Measurements from ENCODE around the gene MEP1B.
"Not testable (repeated sequence)": the region's sequence is repeated elsewhere in the genome, so short reads cannot be mapped to it uniquely, and the experiment has no call there.

MEP1B gene

GRCh38 chr18:32213693-32214092 is 23.9 kb downstream of the MEP1B start:
- no peaks in the 10 kb centered on the region for H3K9me3 ChIP-seq (ENCODE audit: control insufficient read depth, insufficient read depth, low read length)
- H3K9ac ChIP-seq (ENCODE audit: low read depth, low read length) = no peak overlapping the region
- H3K36me3 ChIP-seq (ENCODE audit: control insufficient read depth, insufficient read depth, low read length) = no peaks in the 10 kb centered on the region
- H3K27me3 ChIP-seq (ENCODE audit: control insufficient read depth, insufficient read depth, low read length) = no peaks in the 10 kb centered on the region
- no peaks in the 10 kb centered on the region for H3K4me1 ChIP-seq (ENCODE audit: control insufficient read depth, insufficient read depth, low read length)
- H3K4me3 ChIP-seq (ENCODE audit: low read depth, low read length) = no peak overlapping the region

DNA sequence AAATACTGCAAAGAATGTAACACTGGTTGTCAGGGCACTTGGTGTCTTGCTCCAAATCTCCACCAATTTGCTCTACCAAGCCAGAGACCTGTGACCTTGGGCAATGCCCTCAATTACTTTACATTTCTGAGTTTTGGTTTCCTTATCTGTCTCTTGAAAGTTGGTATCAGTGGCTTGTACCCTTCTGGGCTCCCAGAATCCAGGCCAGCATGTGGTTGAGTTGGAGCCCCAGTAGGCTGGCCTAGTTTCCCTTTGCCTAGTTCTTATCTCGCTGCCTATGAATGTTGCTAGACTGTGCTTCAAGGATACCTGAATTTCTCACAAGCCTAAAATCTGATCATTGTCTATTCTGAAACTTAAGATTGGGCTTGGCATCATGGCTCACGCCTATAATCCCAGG is 26.6 kb downstream of the MEP1B start:
- H3K9me3 ChIP-seq (ENCODE audit: control insufficient read depth, insufficient read depth, low read length) = no peaks in the 10 kb centered on the region
- no peak overlapping the region for H3K9ac ChIP-seq (ENCODE audit: low read depth, low read length)
- no peaks in the 10 kb centered on the region for H3K36me3 ChIP-seq (ENCODE audit: control insufficient read depth, insufficient read depth, low read length)
- H3K4me3 ChIP-seq (ENCODE audit: low read depth, low read length) = no peak overlapping the region
- peaks cover 2% of the 10 kb centered on the region for H3K4me1 ChIP-seq (ENCODE audit: control insufficient read depth, insufficient read depth, low read length)
- no peaks in the 10 kb centered on the region for H3K27me3 ChIP-seq (ENCODE audit: control insufficient read depth, insufficient read depth, low read length)

GRCh38 chr18:32219431-32220018 is 29.7 kb downstream of the MEP1B start:
- Histone ChIP-seq H3K9ac (ENCODE audit: low read depth, low read length) (no peak overlapping the region), H3K4me3 (ENCODE audit: low read depth, low read length) (no peak overlapping the region), H3K36me3 (ENCODE audit: control insufficient read depth, insufficient read depth, low read length) (no peaks in the 10 kb centered on the region), H3K9me3 (ENCODE audit: control insufficient read depth, insufficient read depth, low read length) (no peaks in the 10 kb centered on the region), H3K27me3 (ENCODE audit: control insufficient read depth, insufficient read depth, low read length) (no peaks in the 10 kb centered on the region), H3K4me1 (ENCODE audit: control insufficient read depth, insufficient read depth, low read length) (peaks cover 2% of the 10 kb centered on the region)

DNA sequence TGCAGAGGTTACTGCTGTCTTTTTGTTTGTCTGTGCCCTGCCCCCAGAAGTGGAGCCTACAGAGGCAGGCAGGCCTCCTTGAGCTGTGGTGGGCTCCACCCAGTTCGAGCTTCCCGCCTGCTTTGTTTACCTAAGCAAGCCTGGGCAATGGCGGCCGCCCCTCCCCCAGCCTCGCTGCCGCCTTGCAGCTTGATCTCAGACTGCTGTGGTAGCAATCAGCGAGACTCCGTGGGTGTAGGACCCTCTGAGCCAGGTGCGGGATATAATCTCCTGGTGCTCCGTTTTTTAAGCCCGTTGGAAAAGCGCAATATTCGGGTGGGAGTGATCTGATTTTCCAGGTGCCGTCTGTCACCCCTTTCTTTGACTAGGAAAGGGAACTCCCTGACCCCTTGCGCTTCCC is 43.5 kb downstream of the MEP1B start:
- not testable (repeated sequence) for H3K9ac ChIP-seq (ENCODE audit: low read depth, low read length); H3K27me3 ChIP-seq (ENCODE audit: control insufficient read depth, insufficient read depth, low read length); H3K4me1 ChIP-seq (ENCODE audit: control insufficient read depth, insufficient read depth, low read length); H3K4me3 ChIP-seq (ENCODE audit: low read depth, low read length); H3K9me3 ChIP-seq (ENCODE audit: control insufficient read depth, insufficient read depth, low read length); H3K36me3 ChIP-seq (ENCODE audit: control insufficient read depth, insufficient read depth, low read length)

DNA sequence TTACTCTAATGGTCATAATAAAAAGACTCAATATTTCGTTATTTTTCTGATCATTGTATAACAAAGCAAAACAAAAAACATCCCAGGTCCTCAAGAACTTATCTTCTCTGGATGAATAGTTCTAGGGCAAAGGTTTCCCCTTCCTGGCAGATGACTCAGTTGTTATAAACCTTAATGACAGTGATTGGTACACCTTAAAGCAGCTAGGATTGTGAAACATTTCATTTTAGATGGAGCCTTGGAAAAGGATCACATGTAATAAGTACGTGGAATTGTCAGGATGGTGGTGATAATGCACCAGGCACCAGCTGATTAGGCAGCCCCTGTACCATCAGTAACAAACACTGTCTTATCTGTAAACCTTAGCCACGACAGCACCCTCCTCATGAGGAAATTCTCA is 47.2 kb downstream of the MEP1B start:
- Histone ChIP-seq H3K36me3 (ENCODE audit: control insufficient read depth, insufficient read depth, low read length) (no peaks in the 10 kb centered on the region), H3K4me3 (ENCODE audit: low read depth, low read length) (no peak overlapping the region), H3K9me3 (ENCODE audit: control insufficient read depth, insufficient read depth, low read length) (peaks cover 5% of the 10 kb centered on the region), H3K4me1 (ENCODE audit: control insufficient read depth, insufficient read depth, low read length) (peaks cover 13% of the 10 kb centered on the region), H3K9ac (ENCODE audit: low read depth, low read length) (no peak overlapping the region), H3K27me3 (ENCODE audit: control insufficient read depth, insufficient read depth, low read length) (no peaks in the 10 kb centered on the region)

GRCh38 chr18:32238635-32239268 is 48.9 kb downstream of the MEP1B start:
- no peaks in the 10 kb centered on the region for H3K36me3 ChIP-seq (ENCODE audit: control insufficient read depth, insufficient read depth, low read length)
- no peak overlapping the region for H3K9ac ChIP-seq (ENCODE audit: low read depth, low read length)
- H3K27me3 ChIP-seq (ENCODE audit: control insufficient read depth, insufficient read depth, low read length) = no peaks in the 10 kb centered on the region
- H3K4me1 ChIP-seq (ENCODE audit: control insufficient read depth, insufficient read depth, low read length) = peaks cover 13% of the 10 kb centered on the region
- no peak overlapping the region for H3K4me3 ChIP-seq (ENCODE audit: low read depth, low read length)
- H3K9me3 ChIP-seq (ENCODE audit: control insufficient read depth, insufficient read depth, low read length) = peaks cover 5% of the 10 kb centered on the region

DNA sequence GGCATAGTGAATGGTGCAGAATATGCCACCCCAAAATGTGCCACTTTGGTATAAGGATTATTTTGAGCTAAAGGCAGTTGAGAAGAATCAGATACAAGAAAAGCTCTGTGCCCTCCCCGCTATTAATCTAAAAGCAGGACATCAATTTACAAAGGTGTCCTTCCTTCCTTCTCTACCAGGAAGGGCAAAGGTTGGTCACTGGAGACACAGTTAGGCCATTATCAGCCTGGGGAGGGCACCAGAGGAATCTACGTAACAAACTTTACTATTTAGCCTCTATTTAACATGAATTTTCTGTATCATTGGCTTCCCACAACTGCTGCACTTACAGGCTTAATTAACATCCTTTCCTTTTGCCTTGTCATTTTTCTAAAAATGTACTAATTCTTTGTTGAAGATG is 52.6 kb downstream of the MEP1B start:
- Histone ChIP-seq H3K27me3 (ENCODE audit: control insufficient read depth, insufficient read depth, low read length) (no peaks in the 10 kb centered on the region), H3K36me3 (ENCODE audit: control insufficient read depth, insufficient read depth, low read length) (no peaks in the 10 kb centered on the region), H3K4me3 (ENCODE audit: low read depth, low read length) (no peak overlapping the region), H3K9me3 (ENCODE audit: control insufficient read depth, insufficient read depth, low read length) (no peaks in the 10 kb centered on the region), H3K9ac (ENCODE audit: low read depth, low read length) (no peak overlapping the region), H3K4me1 (ENCODE audit: control insufficient read depth, insufficient read depth, low read length) (peaks cover 13% of the 10 kb centered on the region)

DNA sequence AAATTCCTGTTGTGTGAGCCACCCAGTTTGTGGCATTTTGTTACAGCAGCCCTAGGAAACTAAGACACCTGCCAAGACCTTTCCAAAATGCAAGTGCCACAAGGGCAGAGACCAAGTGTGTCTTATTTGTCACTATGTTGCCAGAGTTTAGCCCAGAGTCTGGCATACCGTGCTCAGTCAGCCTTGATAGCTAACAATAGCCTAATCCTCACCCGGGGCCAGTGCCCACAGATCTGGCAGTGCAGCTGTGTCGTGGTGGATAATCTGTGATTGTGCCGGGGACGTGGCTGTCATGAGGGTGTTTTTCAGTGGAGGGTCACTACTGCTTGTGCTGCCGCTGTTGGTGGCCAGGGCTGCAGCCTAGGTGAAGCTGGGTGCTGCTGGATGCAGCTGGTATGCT is 53.5 kb downstream of the MEP1B start:
- Histone ChIP-seq H3K9me3 (ENCODE audit: control insufficient read depth, insufficient read depth, low read length) (no peaks in the 10 kb centered on the region), H3K9ac (ENCODE audit: low read depth, low read length) (no peak overlapping the region), H3K4me1 (ENCODE audit: control insufficient read depth, insufficient read depth, low read length) (peaks cover 11% of the 10 kb centered on the region), H3K4me3 (ENCODE audit: low read depth, low read length) (no peak overlapping the region), H3K36me3 (ENCODE audit: control insufficient read depth, insufficient read depth, low read length) (no peaks in the 10 kb centered on the region), H3K27me3 (ENCODE audit: control insufficient read depth, insufficient read depth, low read length) (no peaks in the 10 kb centered on the region)

DNA sequence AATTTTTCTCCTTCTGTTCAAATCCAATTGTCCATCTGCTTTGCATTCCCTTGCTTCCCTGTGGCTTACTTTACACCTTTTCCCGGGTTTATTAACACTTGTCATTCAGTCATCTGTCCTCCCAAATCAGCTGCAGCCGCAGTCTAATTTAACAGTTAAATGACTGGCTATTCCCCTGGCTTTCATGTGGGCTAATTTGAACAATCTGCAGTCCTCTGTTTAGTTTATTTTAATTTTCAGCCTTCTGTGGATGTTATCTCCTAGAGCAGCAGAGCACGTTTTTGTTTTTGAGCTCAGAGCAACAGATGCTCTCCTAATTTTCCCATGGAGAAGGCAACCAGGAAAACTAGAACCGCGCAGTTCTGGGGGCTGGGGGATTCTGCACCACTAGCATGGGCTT is 55.0 kb downstream of the MEP1B start:
- no peaks in the 10 kb centered on the region for H3K36me3 ChIP-seq (ENCODE audit: control insufficient read depth, insufficient read depth, low read length)
- H3K27me3 ChIP-seq (ENCODE audit: control insufficient read depth, insufficient read depth, low read length) = no peaks in the 10 kb centered on the region
- no peaks in the 10 kb centered on the region for H3K9me3 ChIP-seq (ENCODE audit: control insufficient read depth, insufficient read depth, low read length)
- H3K4me1 ChIP-seq (ENCODE audit: control insufficient read depth, insufficient read depth, low read length) = peaks cover 7% of the 10 kb centered on the region
- no peak overlapping the region for H3K9ac ChIP-seq (ENCODE audit: low read depth, low read length)
- H3K4me3 ChIP-seq (ENCODE audit: low read depth, low read length) = no peak overlapping the region

DNA sequence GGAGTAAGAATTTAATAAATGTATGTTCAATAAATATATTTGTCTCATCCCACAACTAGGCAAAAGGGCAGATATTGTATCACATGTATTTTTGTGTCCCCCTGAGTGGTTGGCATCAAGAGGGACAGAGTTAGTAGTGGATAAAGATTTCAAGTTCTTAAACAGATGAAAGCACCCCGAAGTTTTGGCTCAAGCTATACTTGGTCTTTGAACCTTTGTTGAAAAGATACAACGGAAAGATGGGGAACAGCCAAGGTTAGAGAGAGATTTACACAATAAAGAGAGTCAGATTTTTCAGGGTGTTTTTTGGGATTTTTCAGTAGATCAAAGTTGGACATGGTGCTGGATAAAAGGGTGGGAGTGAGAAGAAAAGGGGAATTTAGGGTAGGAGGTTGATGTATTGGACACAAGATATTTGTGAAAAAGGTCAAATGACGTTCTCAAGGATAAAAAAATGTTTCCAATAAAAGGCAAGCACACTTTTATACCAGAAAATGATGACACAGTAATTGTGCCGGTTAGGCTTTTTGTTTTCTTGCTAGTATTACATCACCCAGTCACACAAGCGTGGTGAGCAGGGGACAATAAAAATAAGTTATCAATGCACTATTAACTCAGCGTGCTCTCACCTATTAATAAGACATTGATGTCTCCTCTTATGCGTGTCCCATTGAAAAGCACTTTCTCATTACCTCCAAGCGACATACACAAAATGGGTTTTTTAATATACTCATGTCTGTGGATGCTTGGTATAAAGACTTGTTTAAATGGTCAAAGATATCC is 59.5 kb downstream of the MEP1B start:
- H3K27me3 ChIP-seq (ENCODE audit: control insufficient read depth, insufficient read depth, low read length) = no peaks in the 10 kb centered on the region
- H3K4me1 ChIP-seq (ENCODE audit: control insufficient read depth, insufficient read depth, low read length) = no peaks in the 10 kb centered on the region
- no peaks in the 10 kb centered on the region for H3K36me3 ChIP-seq (ENCODE audit: control insufficient read depth, insufficient read depth, low read length)
- H3K4me3 ChIP-seq (ENCODE audit: low read depth, low read length) = no peak overlapping the region
- no peaks in the 10 kb centered on the region for H3K9me3 ChIP-seq (ENCODE audit: control insufficient read depth, insufficient read depth, low read length)
- H3K9ac ChIP-seq (ENCODE audit: low read depth, low read length) = no peak overlapping the region

- Histone ChIP-seq H3K9me3 (ENCODE audit: control insufficient read depth, insufficient read depth, low read length) (no peaks in the 10 kb centered on the region), H3K27me3 (ENCODE audit: control insufficient read depth, insufficient read depth, low read length) (no peaks in the 10 kb centered on the region), H3K9ac (ENCODE audit: low read depth, low read length) (no peak overlapping the region), H3K4me1 (ENCODE audit: control insufficient read depth, insufficient read depth, low read length) (no peaks in the 10 kb centered on the region), H3K36me3 (ENCODE audit: control insufficient read depth, insufficient read depth, low read length) (no peaks in the 10 kb centered on the region), H3K4me3 (ENCODE audit: low read depth, low read length) (no peak overlapping the region)
These were observed 61.6 kb downstream of the MEP1B start for GRCh38 chr18:32251466-32251865.
